Stimulated activated naive B cell treated with anti-CD40 and anti-IgM and Interleukin-4, amounts not matched to agents 10 μg/mL and 1 μg/mL and 100 μg/mL, for 72 hours (primary cell): Measurements from ENCODE around the gene RUNX1.

Experiments used
- ATAC-seq, 2 donors: fragments of 150-1000 bp; cut with Tn5 transposase; replicated peaks; 2 replicates each; pipeline ENCODE4 v1.10.0; 2021; ENCODE audit warnings: moderate library complexity in 1 of 2
- DNase-seq: peaks from one replicate; pipeline ENCODE4 v3.0.0; 2021
- H3K27ac Mint-ChIP-seq: one replicate; pipeline ENCODE4 v1.8.0; 2022; ENCODE audit warnings: mild to moderate bottlenecking, mixed read lengths
- H3K27me3 Mint-ChIP-seq, 2 donors: one replicate each; pipeline ENCODE4 v1.8.0; 2022; ENCODE audit warnings: mixed read lengths in 2 of 2
- H3K36me3 Mint-ChIP-seq, 2 donors: one replicate each; pipeline ENCODE4 v1.8.0; 2022; ENCODE audit warnings: mixed read lengths in 2 of 2, mild to moderate bottlenecking in 1 of 2
- H3K4me1 Mint-ChIP-seq, 2 donors: one replicate each; pipeline ENCODE4 v1.8.0; 2022; ENCODE audit warnings: mixed read lengths in 2 of 2, mild to moderate bottlenecking in 1 of 2
- H3K4me3 Mint-ChIP-seq, 2 donors: one replicate each; pipeline ENCODE4 v1.8.0; 2022; ENCODE audit warnings: mild to moderate bottlenecking in 2 of 2, mixed read lengths in 2 of 2, moderate library complexity in 1 of 2
- H3K9me3 Mint-ChIP-seq, 2 donors: one replicate each; pipeline ENCODE4 v1.8.0; 2022; ENCODE audit warnings: mixed read lengths in 2 of 2, mild to moderate bottlenecking in 1 of 2

RUNX1 gene

GRCh38 chr21:34836933-34837505 is 212.1 kb downstream of the RUNX1 start:
- Mint-ChIP-seq H3K36me3 (peaks cover 59 to 73% of the 10 kb centered on the region in 2 donors), H3K4me1 (peaks cover 21 to 38% of the 10 kb centered on the region in 2 donors), H3K4me3 (no peak overlapping the region), H3K9me3 (no peaks in the 10 kb centered on the region), H3K27me3 (no peaks in the 10 kb centered on the region), H3K27ac (no peak overlapping the region)
- ATAC-seq (no peak), DNase-seq (no peak)

DNA sequence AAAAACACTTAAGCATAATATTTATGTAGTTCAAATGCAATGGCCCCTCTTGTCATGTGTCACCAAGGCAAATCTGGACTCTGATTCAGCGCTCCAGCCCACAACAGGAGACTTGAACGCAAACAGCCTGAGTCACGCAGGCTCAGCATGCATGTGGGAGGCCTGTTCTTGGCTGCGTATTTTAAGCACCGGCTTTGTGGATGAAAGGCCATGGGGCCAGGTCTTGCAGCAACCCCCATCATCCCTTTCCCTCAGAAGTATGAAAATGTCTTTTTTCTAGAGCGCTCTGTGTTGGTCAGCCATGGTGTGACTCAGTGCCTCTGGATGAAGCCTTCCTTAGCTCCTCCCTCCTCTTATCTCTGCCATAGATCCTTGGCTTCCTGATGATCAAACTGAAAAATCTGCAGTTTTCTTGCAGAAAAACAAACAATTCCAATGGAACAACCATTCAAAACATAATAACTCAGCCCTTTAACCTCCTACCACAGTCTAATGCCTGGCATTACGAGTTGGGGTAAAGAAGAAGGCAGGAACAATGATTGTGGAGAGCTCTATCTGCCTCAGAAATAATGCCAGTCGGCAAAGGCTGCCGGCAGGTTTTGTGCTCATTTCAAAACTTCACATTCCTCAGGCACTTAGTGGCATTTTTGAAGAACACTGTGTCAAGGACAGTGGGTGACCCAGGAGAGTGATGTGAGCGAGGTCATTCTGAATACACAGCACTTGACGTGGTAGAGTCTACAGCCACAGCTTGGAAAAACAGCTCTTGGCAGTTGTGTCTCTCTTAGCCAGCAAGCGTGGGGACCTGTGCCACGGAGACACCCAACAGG is 212.8 kb downstream of the RUNX1 start:
- no peaks in the 10 kb centered on the region for H3K9me3 Mint-ChIP-seq
- no peak overlapping the region for H3K4me3 Mint-ChIP-seq
- DNase-seq = no peak
- no peak overlapping the region for H3K27ac Mint-ChIP-seq
- peaks cover 57 to 72% of the 10 kb centered on the region in 2 donors for H3K36me3 Mint-ChIP-seq
- peaks cover 18 to 38% of the 10 kb centered on the region in 2 donors for H3K4me1 Mint-ChIP-seq
- no peaks in the 10 kb centered on the region for H3K27me3 Mint-ChIP-seq
- ATAC-seq = no peak

DNA sequence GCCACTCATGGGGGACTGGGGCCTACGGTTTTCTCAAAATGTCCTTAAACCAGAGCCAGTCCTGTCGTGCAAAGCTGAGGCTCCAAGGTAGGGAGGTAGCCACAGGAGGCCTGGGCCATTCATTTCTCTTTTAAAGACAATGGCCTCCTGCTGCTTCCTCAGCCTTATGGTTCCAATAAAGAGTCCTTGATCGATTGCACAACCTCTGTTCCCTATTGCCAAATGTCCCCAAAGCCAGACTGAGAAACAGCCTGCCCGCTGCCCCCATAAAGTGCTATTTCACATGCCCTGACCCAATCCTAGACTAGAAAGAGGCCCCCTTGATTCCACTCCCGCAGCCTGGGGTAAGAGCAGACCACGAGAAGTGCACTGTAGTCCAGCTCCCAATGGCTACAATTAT is 213.6 kb downstream of the RUNX1 start:
- Mint-ChIP-seq H3K27ac (no peak overlapping the region), H3K36me3 (peaks cover 51 to 70% of the 10 kb centered on the region in 2 donors)

GRCh38 chr21:34834852-34835501 is 214.1 kb downstream of the RUNX1 start:
- peak overlapping the region; percentile 37 for H3K27ac Mint-ChIP-seq
- no peak for ATAC-seq

More for the DNA sequence above, 213.6 kb downstream of the RUNX1 start:
- ATAC-seq = no peak
- no peak for DNase-seq
- H3K4me1 Mint-ChIP-seq = peaks cover 16 to 34% of the 10 kb centered on the region in 2 donors
- H3K4me3 Mint-ChIP-seq = no peak overlapping the region
- no peaks in the 10 kb centered on the region for H3K27me3 Mint-ChIP-seq
- no peaks in the 10 kb centered on the region for H3K9me3 Mint-ChIP-seq

GRCh38 chr21:34834290-34834689 is 214.8 kb downstream of the RUNX1 start:
- no peak overlapping the region for H3K27ac Mint-ChIP-seq
- H3K4me3 Mint-ChIP-seq = no peak overlapping the region
- DNase-seq = no peak
- ATAC-seq = peak in 1 of 2 donors; percentile 33
- no peaks in the 10 kb centered on the region for H3K27me3 Mint-ChIP-seq
- peaks cover 0 to 3% of the 10 kb centered on the region in 2 donors for H3K9me3 Mint-ChIP-seq
- H3K36me3 Mint-ChIP-seq = peaks cover 49 to 70% of the 10 kb centered on the region in 2 donors
- peaks cover 15 to 31% of the 10 kb centered on the region in 2 donors for H3K4me1 Mint-ChIP-seq

More at GRCh38 chr21:34834852-34835501, 214.1 kb downstream of the RUNX1 start:
- no peak for DNase-seq
- H3K27me3 Mint-ChIP-seq = no peaks in the 10 kb centered on the region
- peaks cover 16 to 31% of the 10 kb centered on the region in 2 donors for H3K4me1 Mint-ChIP-seq
- H3K4me3 Mint-ChIP-seq = no peak overlapping the region
- H3K36me3 Mint-ChIP-seq = peaks cover 49 to 70% of the 10 kb centered on the region in 2 donors
- no peaks in the 10 kb centered on the region for H3K9me3 Mint-ChIP-seq

- no peak overlapping the region for H3K4me3 Mint-ChIP-seq
- ATAC-seq (no peak), DNase-seq (no peak)
- H3K27me3 Mint-ChIP-seq = no peaks in the 10 kb centered on the region
- H3K27ac Mint-ChIP-seq = no peak overlapping the region
- H3K4me1 Mint-ChIP-seq = peaks cover 12 to 32% of the 10 kb centered on the region in 2 donors
- peaks cover 0 to 3% of the 10 kb centered on the region in 2 donors for H3K9me3 Mint-ChIP-seq
- peaks cover 48 to 74% of the 10 kb centered on the region in 2 donors for H3K36me3 Mint-ChIP-seq
Observed at GRCh38 chr21:34833465-34833864, 215.6 kb downstream of the RUNX1 start.

DNA sequence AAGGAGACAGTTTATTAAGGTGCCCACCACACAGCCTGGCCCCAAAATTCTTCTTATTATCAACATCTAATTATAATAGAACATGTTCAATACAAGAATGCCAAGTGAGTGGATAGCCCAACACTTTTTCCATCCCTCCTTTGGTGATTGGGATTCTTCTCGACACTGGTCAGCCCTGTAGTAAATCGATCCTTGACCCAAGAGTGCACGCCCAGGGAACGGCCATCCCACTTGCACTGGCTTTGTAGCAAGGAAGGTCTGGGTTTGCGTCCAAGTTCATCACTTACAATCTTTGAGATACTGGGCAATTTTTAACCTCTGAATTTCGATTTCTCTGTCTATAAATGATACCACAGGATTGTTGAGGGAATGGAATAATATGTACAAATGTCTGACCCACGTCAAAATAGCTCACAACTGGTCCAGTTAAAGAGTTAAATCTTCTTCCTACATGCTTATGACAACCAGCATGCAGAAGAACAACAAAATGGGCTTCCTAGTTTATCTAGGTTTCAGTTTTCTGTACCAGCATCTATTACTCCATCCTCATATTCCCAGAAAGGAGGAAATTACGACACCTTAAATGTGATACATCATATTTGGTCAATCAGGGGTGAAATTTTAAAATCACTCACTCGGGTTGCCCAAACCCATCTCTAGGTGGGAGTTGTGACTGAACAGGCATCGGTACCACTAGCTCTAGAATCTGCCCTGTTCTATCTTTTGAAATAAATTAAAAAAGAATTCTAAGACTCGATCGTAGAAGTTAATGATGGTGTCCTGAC is 218.5 kb downstream of the RUNX1 start:
- H3K9me3 Mint-ChIP-seq = peaks cover 0 to 3% of the 10 kb centered on the region in 2 donors
- peaks cover 49 to 76% of the 10 kb centered on the region in 2 donors for H3K36me3 Mint-ChIP-seq
- DNase-seq (no peak), ATAC-seq (no peak)
- H3K27me3 Mint-ChIP-seq = no peaks in the 10 kb centered on the region
- no peak overlapping the region for H3K27ac Mint-ChIP-seq
- H3K4me3 Mint-ChIP-seq = no peak overlapping the region
- H3K4me1 Mint-ChIP-seq = peaks cover 14 to 30% of the 10 kb centered on the region in 2 donors

GRCh38 chr21:34827445-34828235 is 221.5 kb downstream of the RUNX1 start:
- no peaks in the 10 kb centered on the region for H3K27me3 Mint-ChIP-seq
- peaks cover 55 to 78% of the 10 kb centered on the region in 2 donors for H3K36me3 Mint-ChIP-seq
- peaks cover 8 to 28% of the 10 kb centered on the region in 2 donors for H3K4me1 Mint-ChIP-seq
- no peak for DNase-seq
- H3K9me3 Mint-ChIP-seq = peaks cover 0 to 3% of the 10 kb centered on the region in 2 donors
- no peak for ATAC-seq
- peak overlapping the region; percentile 32 for H3K27ac Mint-ChIP-seq
- no peak overlapping the region for H3K4me3 Mint-ChIP-seq

DNA sequence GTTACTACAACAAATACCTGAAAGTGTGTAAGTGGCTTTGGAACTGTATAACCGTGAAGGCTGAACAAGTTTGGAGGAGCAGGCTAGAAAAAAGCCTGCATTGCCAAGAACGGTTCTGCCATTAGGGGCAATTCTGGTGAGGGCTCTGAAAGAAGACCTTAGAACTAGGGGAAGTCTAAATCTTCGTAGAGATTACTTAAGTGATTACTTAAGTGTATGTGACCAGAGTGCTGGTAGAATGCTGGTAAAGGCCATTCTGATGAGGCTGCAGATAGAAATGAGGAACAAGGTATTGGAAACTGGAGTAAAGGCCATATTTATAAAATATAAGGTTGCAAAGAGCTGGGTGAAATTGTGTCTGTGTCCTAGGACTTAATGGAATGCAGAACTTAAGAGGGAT is 222.3 kb downstream of the RUNX1 start:
- Mint-ChIP-seq H3K4me3 (no peak overlapping the region), H3K27ac (no peak overlapping the region), H3K36me3 (peaks cover 62 to 79% of the 10 kb centered on the region in 2 donors), H3K9me3 (peaks cover 0 to 3% of the 10 kb centered on the region in 2 donors), H3K27me3 (no peaks in the 10 kb centered on the region), H3K4me1 (peaks cover 8 to 28% of the 10 kb centered on the region in 2 donors)
- peak; percentile 72 to 85 for ATAC-seq
- DNase-seq = no peak

DNA sequence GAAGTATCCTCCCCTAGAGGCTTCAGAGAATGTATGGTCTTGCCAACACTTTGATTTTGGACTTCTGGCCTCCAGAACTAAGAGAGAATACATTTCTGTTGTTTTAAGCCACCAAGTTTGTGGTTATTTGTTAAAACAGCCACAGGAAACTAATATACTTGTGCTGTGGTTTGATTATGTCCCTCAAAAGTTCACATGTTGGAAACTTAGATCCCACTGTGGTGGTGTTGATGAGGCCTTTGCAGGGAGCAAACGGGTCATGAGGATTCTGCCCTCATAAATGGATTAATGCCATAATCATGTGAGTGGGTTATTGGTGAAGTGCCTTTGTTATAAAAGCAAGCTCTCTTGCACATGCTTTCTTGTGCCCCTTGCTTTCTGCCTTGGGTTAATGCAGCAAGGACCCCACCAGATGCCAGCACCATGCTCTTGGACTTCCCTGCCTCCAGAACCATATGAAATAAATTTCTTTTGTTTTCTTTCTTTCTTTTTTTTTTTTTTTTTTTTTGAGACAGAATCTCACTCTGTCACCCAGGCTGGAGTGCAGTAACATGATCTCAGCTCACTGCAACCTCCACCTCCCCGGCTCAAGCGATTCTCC is 223.1 kb downstream of the RUNX1 start:
- ATAC-seq (no peak), DNase-seq (no peak)
- no peaks in the 10 kb centered on the region for H3K27me3 Mint-ChIP-seq
- peaks cover 8 to 28% of the 10 kb centered on the region in 2 donors for H3K4me1 Mint-ChIP-seq
- H3K27ac Mint-ChIP-seq = no peak overlapping the region
- H3K9me3 Mint-ChIP-seq = peaks cover 0 to 3% of the 10 kb centered on the region in 2 donors
- H3K4me3 Mint-ChIP-seq = no peak overlapping the region
- H3K36me3 Mint-ChIP-seq = peaks cover 67 to 82% of the 10 kb centered on the region in 2 donors

- peaks cover 0 to 3% of the 10 kb centered on the region in 2 donors for H3K9me3 Mint-ChIP-seq
- peaks cover 8 to 28% of the 10 kb centered on the region in 2 donors for H3K4me1 Mint-ChIP-seq
- H3K27me3 Mint-ChIP-seq = no peaks in the 10 kb centered on the region
- H3K4me3 Mint-ChIP-seq = no peak overlapping the region
- ATAC-seq (no peak), DNase-seq (no peak)
- no peak overlapping the region for H3K27ac Mint-ChIP-seq
- H3K36me3 Mint-ChIP-seq = peaks cover 70 to 85% of the 10 kb centered on the region in 2 donors
Observed at GRCh38 chr21:34825101-34825500, 224.0 kb downstream of the RUNX1 start.

- Mint-ChIP-seq H3K27me3 (no peaks in the 10 kb centered on the region), H3K27ac (no peak overlapping the region), H3K4me1 (peaks cover 8 to 28% of the 10 kb centered on the region in 2 donors), H3K36me3 (peaks cover 63 to 83% of the 10 kb centered on the region in 2 donors), H3K4me3 (no peak overlapping the region), H3K9me3 (no peaks in the 10 kb centered on the region)
- ATAC-seq (no peak), DNase-seq (no peak)
Observed at GRCh38 chr21:34824314-34824713, 224.8 kb downstream of the RUNX1 start.

GRCh38 chr21:34822942-34823341 is 226.2 kb downstream of the RUNX1 start:
- no peak for ATAC-seq
- Mint-ChIP-seq H3K9me3 (no peaks in the 10 kb centered on the region), H3K4me1 (peaks cover 9 to 29% of the 10 kb centered on the region in 2 donors), H3K27ac (no peak overlapping the region), H3K36me3 (peaks cover 60 to 80% of the 10 kb centered on the region in 2 donors), H3K4me3 (no peak overlapping the region), H3K27me3 (no peaks in the 10 kb centered on the region)
- DNase-seq = no peak
